Activated CD4-positive, alpha-beta T cell treated with anti-CD3 and anti-CD28 coated beads for 36 hours (primary cell): ENCODE measurements around the gene SULT1A1. TPM values are rescaled to one million over a fixed set of nuclear protein-coding genes. Genes with fewer than 3 reads are reported as not detected.
"Not testable (repeated sequence)": the region's sequence is repeated elsewhere in the genome, so short reads cannot be mapped to it uniquely, and the experiment has no call there.

Experiments
- ATAC-seq: fragments of 200-7000 bp; cut with Tn5 transposase; one replicate; pipeline ENCODE4 v1.10.0; 2021; ENCODE audit warnings: mild to moderate bottlenecking, moderate library complexity
- CTCF ChIA-PET: fragments of 350-600 bp; sonication (Branson Sonifier 250); formaldehyde crosslinking; loops from one replicate; lab custom pipeline; 2021; ENCODE audit warnings: antibody characterized with exemption; lab: Charles Lee
- POLR2A ChIA-PET: fragments of 350-600 bp; sonication (Branson Sonifier 250); formaldehyde crosslinking; loops from one replicate; lab custom pipeline; 2021; ENCODE audit warnings: antibody characterized with exemption, inconsistent platforms; lab: Charles Lee
- DNase-seq: peaks from one replicate; pipeline ENCODE4 v3.0.0-alpha.2; 2020
- H3K27ac Mint-ChIP-seq: one replicate; pipeline ENCODE4 v1.8.0; 2021; ENCODE audit warnings: mixed read lengths
- H3K27me3 Mint-ChIP-seq: one replicate; pipeline ENCODE4 v1.8.0; 2021; ENCODE audit warnings: mixed read lengths
- H3K36me3 Mint-ChIP-seq: one replicate; pipeline ENCODE4 v1.8.0; 2021; ENCODE audit warnings: low read depth, mixed read lengths
- H3K4me1 Mint-ChIP-seq: one replicate; pipeline ENCODE4 v1.8.0; 2021; ENCODE audit warnings: mixed read lengths
- H3K4me3 Mint-ChIP-seq: one replicate; pipeline ENCODE4 v1.8.0; 2021; ENCODE audit warnings: mild to moderate bottlenecking, moderate library complexity, mixed read lengths
- H3K9me3 Mint-ChIP-seq: one replicate; pipeline ENCODE4 v1.8.0; 2021; ENCODE audit warnings: low read depth, mixed read lengths
- intact Hi-C, 2 experiments: fragments of 100-400 bp; cut with DNase I in 1 of 2; cut with micrococcal nuclease in 1 of 2; formaldehyde crosslinking; loops; one replicate each; pipeline versions ENCODE4 v1.14.2 to v1.15.1; 2022 to 2024; cut with DNase I, micrococcal nuclease
- total RNA-seq, 2 experiments: library from RNA; stranded (reverse); gene quantifications; one replicate each; pipeline ENCODE4 v1.2.3, GENCODE V29; 2021

SULT1A1 gene
- total RNA-seq, 2 experiments from 2014 or later = 12.1 to 13.9 TPM

DNA sequence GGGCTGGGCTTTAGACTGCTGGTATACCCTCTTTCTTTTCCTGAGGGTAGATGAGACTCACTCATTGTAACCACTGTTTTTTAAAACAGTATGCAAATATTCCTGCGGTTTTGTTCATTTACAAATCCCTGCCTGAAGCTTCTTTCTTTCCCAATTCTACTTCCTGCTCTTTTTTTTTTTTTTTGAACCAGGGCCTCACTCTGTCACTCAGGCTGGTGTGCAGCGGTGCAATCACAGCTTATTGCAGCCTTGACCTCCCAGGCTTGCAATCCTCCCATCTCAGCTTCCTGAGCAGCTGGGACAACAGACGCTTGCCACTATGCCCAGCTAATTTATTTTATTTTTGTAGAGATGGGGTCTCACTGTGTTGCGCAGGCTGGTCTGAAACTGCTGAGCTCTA is 8.0 kb upstream of the SULT1A1 start:
- Mint-ChIP-seq H3K9me3 (no peaks in the 10 kb centered on the region), H3K4me3 (no peak overlapping the region), H3K4me1 (peaks cover 11% of the 10 kb centered on the region), H3K27ac (no peak overlapping the region), H3K36me3 (peaks cover 8% of the 10 kb centered on the region), H3K27me3 (no peaks in the 10 kb centered on the region)
- intact Hi-C loops = no loop called here
- no peak for ATAC-seq
- ChIA-PET CTCF (interaction anchor here (0.7 to 1.1 kb wide), 2 partner anchors 13 to 545 kb away, joined by 3 read pairs; no protein-coding TSS in a partner anchor), POLR2A (interaction anchor here (0.6 kb wide), 1 partner anchor 479 kb away, joined by 3 read pairs; no protein-coding TSS in a partner anchor)
- no peak for DNase-seq

DNA sequence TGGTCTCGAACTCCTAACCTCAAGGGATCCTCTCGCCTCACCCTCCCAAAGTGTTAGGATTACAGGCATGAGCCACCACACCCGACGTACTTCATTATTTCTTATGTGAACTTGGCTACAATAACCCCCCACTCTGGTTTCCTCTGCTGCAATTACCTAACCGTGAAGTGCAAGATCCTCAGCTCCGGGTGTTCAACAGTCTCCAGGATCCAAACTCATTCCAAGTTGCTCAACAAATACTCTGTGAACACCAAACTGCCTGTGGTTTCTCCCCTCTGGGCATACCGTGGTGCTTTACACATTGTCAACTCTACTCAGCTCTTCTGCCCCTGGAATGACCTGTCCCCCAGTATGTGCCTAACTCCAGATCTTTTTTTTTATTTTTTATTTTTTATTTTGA is 6.8 kb upstream of the SULT1A1 start:
- ATAC-seq (no peak), DNase-seq (no peak)
- CTCF ChIA-PET = interaction anchor here (0.5 to 1.1 kb wide), 3 partner anchors 9 to 1346 kb away, joined by 3 to 5 read pairs (median 4); no protein-coding TSS in a partner anchor
- no peak overlapping the region for H3K27ac Mint-ChIP-seq
- POLR2A ChIA-PET = interaction anchor here (0.6 kb wide), 1 partner anchor 60 kb away, joined by 4 read pairs; no protein-coding TSS in a partner anchor
- no peak overlapping the region for H3K4me3 Mint-ChIP-seq
- peaks cover 8% of the 10 kb centered on the region for H3K36me3 Mint-ChIP-seq
- no peaks in the 10 kb centered on the region for H3K9me3 Mint-ChIP-seq
- peaks cover 2% of the 10 kb centered on the region for H3K4me1 Mint-ChIP-seq
- no peaks in the 10 kb centered on the region for H3K27me3 Mint-ChIP-seq
- intact Hi-C loops = no loop called here

GRCh38 chr16:28616224-28616577 is 6.4 kb upstream of the SULT1A1 start:
- POLR2A ChIA-PET = interaction anchor here (0.6 kb wide), 1 partner anchor 59 kb away, joined by 4 read pairs; no protein-coding TSS in a partner anchor
- H3K27me3 Mint-ChIP-seq, H3K27ac Mint-ChIP-seq, DNase-seq, ATAC-seq, H3K4me3 Mint-ChIP-seq, H3K36me3 Mint-ChIP-seq, H3K9me3 Mint-ChIP-seq, H3K4me1 Mint-ChIP-seq, intact Hi-C loops: not testable (repeated sequence)
- CTCF ChIA-PET = interaction anchor here (0.5 to 1.1 kb wide), 2 partner anchors 9 to 1346 kb away, joined by 3 to 4 read pairs; no protein-coding TSS in a partner anchor

- intact Hi-C loops, H3K27me3 Mint-ChIP-seq, H3K27ac Mint-ChIP-seq, CTCF ChIA-PET, H3K4me1 Mint-ChIP-seq, H3K4me3 Mint-ChIP-seq, POLR2A ChIA-PET, H3K36me3 Mint-ChIP-seq, ATAC-seq, H3K9me3 Mint-ChIP-seq: not testable (repeated sequence)
- peak; percentile 60 for DNase-seq
Observed at GRCh38 chr16:28615486-28616223, 5.8 kb upstream of the SULT1A1 start.

- DNase-seq, H3K4me3 Mint-ChIP-seq, H3K27ac Mint-ChIP-seq, H3K27me3 Mint-ChIP-seq, ATAC-seq, POLR2A ChIA-PET, H3K36me3 Mint-ChIP-seq, CTCF ChIA-PET, H3K4me1 Mint-ChIP-seq, intact Hi-C loops, H3K9me3 Mint-ChIP-seq: not testable (repeated sequence)
Observed at GRCh38 chr16:28614561-28614960, 4.7 kb upstream of the SULT1A1 start.

DNA sequence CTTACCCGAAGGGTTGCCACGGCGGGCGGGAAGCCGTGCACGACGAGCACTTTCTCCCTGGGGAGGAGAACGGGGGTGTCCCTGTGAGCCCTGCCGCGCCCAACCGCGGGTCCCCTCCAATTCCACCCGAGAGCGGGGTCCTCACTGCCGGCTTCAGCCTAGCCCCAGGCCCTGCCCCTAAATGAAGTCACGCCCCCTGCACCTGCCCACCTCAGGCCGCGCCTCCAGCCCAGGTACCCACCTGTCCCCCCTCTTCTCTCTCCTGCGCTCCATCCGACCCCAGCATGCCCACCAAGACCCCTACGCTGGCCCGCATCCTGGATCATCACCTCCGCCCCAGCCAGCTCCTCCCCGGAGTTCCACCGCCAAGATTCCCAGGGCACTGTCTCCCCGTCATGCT is 4.1 kb upstream of the SULT1A1 start:
- H3K4me1 Mint-ChIP-seq, POLR2A ChIA-PET, H3K27ac Mint-ChIP-seq, H3K4me3 Mint-ChIP-seq, H3K36me3 Mint-ChIP-seq, H3K9me3 Mint-ChIP-seq, ATAC-seq, H3K27me3 Mint-ChIP-seq, intact Hi-C loops, DNase-seq, CTCF ChIA-PET: not testable (repeated sequence)

DNA sequence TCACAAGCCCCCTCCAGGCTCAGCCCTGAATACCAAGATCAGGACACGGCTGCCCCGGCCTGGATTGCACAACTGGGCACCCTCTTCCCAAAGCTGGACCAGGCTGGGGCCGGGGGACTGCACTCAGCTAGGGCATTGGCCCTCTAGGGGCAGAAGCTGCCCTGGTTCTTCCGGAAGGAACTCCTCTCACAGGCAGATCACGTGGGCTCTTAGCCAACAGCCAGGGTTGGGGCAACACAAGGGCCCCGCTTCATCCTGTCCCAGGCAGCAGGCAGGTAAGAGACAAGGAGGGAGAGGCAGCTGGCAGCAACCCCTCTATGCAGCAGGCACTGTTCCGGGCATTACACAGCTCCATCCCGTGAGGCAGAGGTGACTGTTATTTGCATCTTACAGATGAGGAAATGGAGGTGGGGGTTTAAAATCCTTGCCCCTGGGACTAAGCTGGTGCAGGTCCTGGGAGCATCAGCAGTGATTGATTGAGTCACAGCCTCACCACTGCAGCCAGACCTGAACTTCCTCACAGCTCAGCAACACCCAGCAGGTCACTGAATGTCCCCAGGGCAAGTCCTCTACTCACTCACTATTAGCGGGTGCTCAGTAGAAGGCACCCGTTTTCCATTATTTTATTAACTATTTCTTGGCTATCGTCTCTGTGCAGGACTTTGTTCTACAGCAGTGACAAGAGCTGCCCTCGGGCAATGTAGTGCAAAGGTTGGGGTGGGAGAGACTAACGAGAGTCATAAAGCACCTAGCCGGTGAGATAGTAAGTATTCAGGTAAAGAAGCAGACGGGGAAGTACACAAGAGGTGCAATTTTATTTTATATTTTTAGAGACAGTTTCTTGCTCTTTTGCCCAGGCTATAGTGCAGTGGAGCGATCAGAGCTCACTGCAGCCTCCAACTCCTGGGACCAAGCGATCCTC is 2.8 kb upstream of the SULT1A1 start:
- DNase-seq, H3K4me3 Mint-ChIP-seq, H3K27ac Mint-ChIP-seq, H3K27me3 Mint-ChIP-seq, POLR2A ChIA-PET, H3K9me3 Mint-ChIP-seq, H3K4me1 Mint-ChIP-seq, intact Hi-C loops, CTCF ChIA-PET, H3K36me3 Mint-ChIP-seq: not testable (repeated sequence)
- peak; percentile 95 for ATAC-seq

DNA sequence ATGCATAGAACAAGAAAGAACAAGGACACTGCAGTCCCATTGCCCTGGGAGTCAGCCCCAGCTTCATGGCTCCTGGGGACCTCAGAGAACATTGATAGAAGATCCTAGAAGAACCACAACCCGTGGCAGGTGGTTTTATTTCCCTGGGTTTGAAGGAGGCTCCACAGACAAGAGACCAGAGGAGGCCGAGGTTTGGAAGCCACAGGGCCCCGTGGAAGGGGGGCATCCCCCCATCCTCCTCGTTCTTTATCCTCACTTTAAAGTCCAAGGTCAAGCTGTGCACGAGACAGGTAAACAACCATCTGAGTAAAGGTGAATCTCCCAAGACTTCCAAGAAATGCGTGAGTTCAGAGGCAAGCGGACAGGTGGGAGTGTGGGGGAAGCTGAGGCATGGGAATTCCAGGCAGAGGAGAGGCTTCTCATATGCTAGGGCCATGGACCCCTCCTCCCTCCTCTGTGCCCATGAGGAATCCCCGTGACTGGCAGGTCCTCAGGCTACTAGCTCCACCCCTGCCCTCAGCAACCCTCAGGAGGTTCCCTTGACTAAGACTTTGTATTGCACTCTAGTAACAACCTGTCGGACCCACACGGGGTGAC is 849 bp upstream of the SULT1A1 start:
- CTCF ChIA-PET = interaction anchor here (0.7 kb wide), 1 partner anchor 423 kb away, joined by 3 read pairs; no protein-coding TSS in a partner anchor

GRCh38 chr16:28608867-28609596 is 812 bp downstream of the SULT1A1 start:
- POLR2A ChIA-PET, H3K9me3 Mint-ChIP-seq, H3K4me3 Mint-ChIP-seq, H3K27me3 Mint-ChIP-seq, H3K4me1 Mint-ChIP-seq, DNase-seq, H3K27ac Mint-ChIP-seq, H3K36me3 Mint-ChIP-seq, intact Hi-C loops, ATAC-seq: not testable (repeated sequence)
- CTCF ChIA-PET = interaction anchor here (1.0 kb wide), 1 partner anchor 11 kb away, joined by 4 read pairs; no protein-coding TSS in a partner anchor

More for the DNA sequence above, 849 bp upstream of the SULT1A1 start:
- POLR2A ChIA-PET = no interaction called here
- H3K4me1 Mint-ChIP-seq = peaks cover 9% of the 10 kb centered on the region
- ATAC-seq (no peak), DNase-seq (no peak)
- H3K9me3 Mint-ChIP-seq = no peaks in the 10 kb centered on the region
- no peak overlapping the region for H3K4me3 Mint-ChIP-seq
- H3K27ac Mint-ChIP-seq = peak overlapping the region; percentile 8
- H3K27me3 Mint-ChIP-seq = no peaks in the 10 kb centered on the region
- no peaks in the 10 kb centered on the region for H3K36me3 Mint-ChIP-seq
- intact Hi-C loops = no loop called here

DNA sequence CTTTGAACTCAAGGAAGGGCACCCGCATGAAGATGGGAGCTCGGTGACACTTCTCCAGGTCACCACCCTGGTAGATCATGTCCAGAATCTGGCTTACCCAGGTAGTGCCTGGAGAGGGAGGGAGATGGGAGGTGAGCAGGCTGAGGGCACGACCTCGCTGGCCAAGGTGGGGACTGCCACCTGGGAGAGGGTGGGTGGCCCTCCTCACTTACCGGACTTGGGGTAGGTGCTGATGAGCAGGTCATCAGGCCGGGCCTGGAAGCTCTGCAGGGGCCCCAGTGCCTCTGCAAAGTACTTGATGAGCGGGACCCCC is 1.4 kb downstream of the SULT1A1 start:
- H3K4me1 Mint-ChIP-seq, H3K36me3 Mint-ChIP-seq, H3K4me3 Mint-ChIP-seq, H3K9me3 Mint-ChIP-seq, H3K27ac Mint-ChIP-seq, POLR2A ChIA-PET, H3K27me3 Mint-ChIP-seq, ATAC-seq, DNase-seq, intact Hi-C loops: not testable (repeated sequence)
- CTCF ChIA-PET = interaction anchor here (1.0 kb wide), 1 partner anchor 11 kb away, joined by 4 read pairs; no protein-coding TSS in a partner anchor
